Activated gamma-delta T cell (primary cell): Measurements from ENCODE around the gene TRIM49B.
"Not testable (repeated sequence)": the region's sequence is repeated elsewhere in the genome, so short reads cannot be mapped to it uniquely, and the experiment has no call there.

Experiments used
- DNase-seq: peaks from one replicate; lab custom pipeline; 2025; lab: John Stamatoyannopoulos, UW
- total RNA-seq, 2 donors: gene quantifications; one replicate each; lab custom pipeline; 2026; lab: John Stamatoyannopoulos, UW

TRIM49B gene, protein sequence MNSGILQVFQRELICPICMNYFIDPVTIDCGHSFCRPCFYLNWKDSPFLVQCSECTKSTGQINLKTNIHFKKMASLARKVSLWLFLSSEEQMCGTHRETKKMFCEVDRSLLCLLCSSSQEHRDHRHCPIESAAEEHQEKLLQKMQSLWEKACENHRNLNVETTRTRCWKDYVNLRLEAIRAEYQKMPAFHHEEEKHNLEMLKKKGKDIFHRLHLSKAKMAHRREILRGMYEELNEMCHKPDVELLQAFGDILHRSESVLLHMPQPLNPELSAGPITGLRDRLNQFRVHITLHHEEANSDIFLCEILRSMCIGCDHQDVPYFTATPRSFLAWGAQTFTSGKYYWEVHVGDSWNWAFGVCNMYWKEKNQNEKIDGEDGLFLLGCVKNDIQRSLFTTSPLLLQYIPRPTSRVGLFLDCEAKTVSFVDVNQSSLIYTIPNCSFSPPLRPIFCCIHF
- total RNA-seq = 0 reads per million in 2 donors

DNA sequence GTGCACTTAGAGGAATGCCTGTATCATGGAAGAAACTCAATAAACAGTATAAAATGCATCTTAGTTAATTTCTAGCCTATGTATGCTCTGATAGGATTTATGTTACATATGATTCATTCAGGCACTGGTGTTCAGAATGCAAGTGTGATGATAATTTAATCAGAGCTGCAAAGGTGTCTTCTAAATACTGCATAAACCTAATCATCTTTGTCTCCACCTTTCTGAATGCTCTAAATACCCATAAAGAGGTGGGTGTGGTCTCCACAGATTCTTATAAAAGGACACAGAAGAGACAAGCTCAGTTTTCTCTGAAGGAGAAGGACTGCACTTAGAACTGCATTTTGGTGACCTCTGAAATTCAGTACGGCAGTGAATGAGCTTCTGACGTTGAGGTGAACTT, at the start of gene TRIM49B:
Gene TRIM49B (plus strand): TSS at position 301 of the 400 bp plus-strand sequence. CDS start 2,777 bp downstream, outside the sequence.
- not testable (repeated sequence) for DNase-seq

DNA sequence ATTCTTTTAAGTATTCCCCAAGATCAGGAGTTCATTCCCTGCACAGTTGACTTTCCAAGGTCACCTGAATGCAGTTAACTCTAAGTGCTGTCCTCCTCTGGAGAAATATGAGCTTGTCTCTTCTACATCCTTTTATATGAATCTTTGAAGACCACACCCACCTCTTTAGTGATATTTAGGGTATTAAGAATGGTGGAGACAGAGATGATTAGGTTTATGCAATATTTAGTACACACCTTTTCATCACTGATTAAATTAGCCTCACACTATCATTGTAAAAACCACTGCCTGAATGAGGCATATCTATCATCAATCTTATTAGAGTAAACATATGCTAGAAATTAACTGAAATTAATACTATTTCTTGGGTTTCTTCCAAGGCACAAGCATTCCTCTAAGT, 44.8 kb upstream of the TRIM49B start, which contains the start of gene TRIM51G:
Gene TRIM51G (minus strand): TSS at position 101 of the 400 bp plus-strand sequence. CDS start 2,190 bp downstream, outside the sequence.
- not testable (repeated sequence) for DNase-seq

DNA sequence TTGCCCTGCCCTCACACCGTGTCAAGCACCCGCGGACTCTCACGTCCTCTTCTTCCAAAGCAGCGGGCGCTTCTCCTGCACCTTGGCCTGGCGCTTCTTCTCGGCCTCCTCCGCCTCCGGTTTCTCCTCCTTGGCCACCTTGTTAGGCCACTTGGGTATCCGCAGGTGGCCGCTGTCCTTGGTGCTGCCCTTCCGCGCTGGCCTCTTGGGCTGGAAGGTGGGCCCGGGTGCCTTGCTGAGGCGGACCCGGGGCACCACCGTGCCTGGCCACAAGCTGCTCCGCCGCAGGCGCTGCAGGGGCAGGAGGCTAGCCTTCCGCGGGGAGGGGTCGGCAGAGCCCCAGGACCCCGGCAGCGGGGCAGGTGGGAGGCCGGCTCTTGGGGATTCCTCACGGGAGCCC, 19.6 kb downstream of the TRIM49B start:
- DNase-seq = not testable (repeated sequence)

DNA sequence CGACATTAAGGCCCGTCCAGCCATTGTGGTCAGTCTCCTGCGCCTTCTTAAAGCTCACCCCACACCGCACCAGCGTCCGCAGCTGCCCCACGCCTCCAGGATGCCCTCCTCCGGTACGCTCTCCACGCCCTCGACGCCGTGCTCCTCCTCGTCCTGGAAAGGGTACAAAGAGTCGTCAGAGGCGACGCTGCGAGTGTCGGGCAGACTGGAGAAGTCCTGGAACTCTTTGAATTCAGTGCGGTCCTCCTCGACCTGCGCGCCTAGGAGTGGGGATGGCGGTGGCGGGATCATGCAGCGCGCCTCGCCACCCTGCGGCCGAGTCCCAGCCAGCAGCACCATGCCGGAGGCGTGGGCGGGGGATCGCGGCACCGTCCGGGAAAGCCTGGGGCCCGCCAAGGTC, 21.2 kb downstream of the TRIM49B start:
- DNase-seq = not testable (repeated sequence)

DNA sequence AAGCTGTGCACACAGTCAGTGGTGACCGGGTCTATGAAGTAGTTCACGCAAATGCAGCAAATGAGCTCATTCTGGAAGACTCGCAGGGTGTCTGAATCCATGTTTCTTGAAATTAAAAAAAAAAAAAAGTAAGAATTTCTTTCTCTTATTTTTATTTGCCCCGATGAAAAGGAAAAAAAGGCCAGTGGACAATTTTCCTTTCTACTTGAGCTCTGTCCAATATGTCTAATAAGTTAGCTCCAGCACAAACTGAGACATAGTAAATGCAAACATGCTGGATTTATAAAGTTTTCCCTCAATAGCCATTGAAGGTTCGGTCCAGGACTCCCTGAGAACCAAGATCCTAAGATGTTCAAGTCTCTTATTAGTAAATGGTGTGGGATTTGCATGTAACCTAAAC, 30.4 kb downstream of the TRIM49B start, which contains the start of gene TRIM64C:
Gene TRIM64C (minus strand): TSS at position 101 of the 400 bp plus-strand sequence. CDS start 0 bp downstream, at position 101.
- not testable (repeated sequence) for DNase-seq

DNA sequence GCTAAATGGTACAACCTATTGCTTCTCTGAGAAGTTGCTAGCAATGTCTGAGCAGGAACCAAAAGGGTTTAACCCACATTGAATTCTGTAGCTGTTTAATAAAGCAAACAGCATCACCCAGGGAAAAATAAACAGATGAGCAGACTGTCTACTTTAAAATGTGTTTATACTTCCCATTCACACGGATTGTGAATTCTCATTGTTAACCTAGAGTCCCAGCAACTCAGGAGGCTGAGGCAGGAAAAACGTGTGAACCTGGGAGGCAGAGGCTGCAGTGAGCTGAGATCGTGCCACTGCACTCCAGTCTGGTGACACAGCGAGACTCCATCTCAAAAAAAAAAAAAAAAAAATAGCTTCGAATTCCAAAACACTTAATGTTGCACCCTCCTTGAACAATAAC, 41.3 kb downstream of the TRIM49B start:
- not testable (repeated sequence) for DNase-seq
